IMR-90 (cell line): ENCODE data around the gene MFNG.

Source experiments
- BHLHE40 ChIP-seq: fragments of 150-350 bp; IDR thresholded peaks from 2 replicates; pipeline ENCODE4 v1.6.1; 2016; ENCODE audit warnings: mild to moderate bottlenecking, low read depth, low read length
- CEBPB ChIP-seq: IDR thresholded peaks from 2 replicates; pipeline ENCODE4 v1.6.1; 2012; ENCODE audit warnings: low read depth, low read length, improper control_type of control experiment
- CHD1 ChIP-seq: IDR thresholded peaks from 2 replicates; pipeline ENCODE4 v1.6.1; 2012; ENCODE audit warnings: low read depth, low read length, improper control_type of control experiment
- CTCF ChIP-seq: conservative IDR thresholded peaks from 2 replicates; pipeline ENCODE4 v1.5.1; 2012; ENCODE audit warnings: mild to moderate bottlenecking, low read depth, low read length, improper control_type of control experiment

DNA sequence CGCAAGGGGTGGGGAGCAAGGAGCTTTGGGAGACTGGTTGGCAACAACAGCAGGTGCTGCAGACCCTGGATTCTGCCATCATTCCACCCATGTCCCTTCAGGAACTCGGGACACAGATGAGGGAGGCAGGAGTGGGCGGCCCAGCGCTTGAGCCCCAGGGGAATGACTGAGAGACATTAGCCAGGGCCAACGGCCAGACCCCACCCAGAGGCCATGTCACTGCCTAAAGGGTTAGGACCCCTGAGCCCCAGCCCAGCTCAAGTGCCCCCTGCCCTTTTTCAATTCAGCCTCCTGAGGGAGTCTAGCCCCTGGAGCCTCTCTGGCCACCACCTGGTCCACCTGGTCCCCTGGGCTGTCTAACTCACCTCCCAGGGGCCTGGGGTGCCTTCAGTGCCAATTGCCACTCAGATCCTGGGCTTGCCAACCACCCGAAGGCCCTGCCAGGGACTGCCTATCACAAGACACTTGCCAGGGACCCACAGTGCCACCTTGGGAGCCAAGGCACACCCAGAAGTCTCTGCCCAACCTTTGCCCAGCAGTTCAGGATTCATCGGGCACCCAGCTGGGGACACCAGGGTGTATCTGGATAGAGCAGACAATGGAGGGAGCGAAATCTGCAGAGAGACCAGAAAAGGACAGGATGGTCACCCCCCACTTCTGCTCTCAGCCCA lies 16.6 kb downstream of the MFNG start:
- no peak for TF ChIP-seq BHLHE40
- TF ChIP-seq CEBPB = no peak
- TF ChIP-seq CHD1 = no peak
- no peak for TF ChIP-seq CTCF
